Left ventricle myocardium inferior (tissue), 1 donor: Measurements from ENCODE around the gene TMEM9. TPM values are rescaled to one million over a fixed set of nuclear protein-coding genes. Genes with fewer than 3 reads are reported as not detected.

Experiments
- DNase-seq: peaks from one replicate; pipeline ENCODE4 v3.0.0-alpha.2; 2020
- H3K27ac ChIP-seq: fragments of 200-600 bp; replicated peaks from 2 replicates; pipeline ENCODE4 v1.8.0; 2021
- H3K27me3 ChIP-seq: fragments of 200-600 bp; 2 replicates; pipeline ENCODE4 v1.8.0; 2021; ENCODE audit warnings: low read depth
- H3K36me3 ChIP-seq: fragments of 200-600 bp; 2 replicates; pipeline ENCODE4 v1.8.0; 2021
- H3K4me1 ChIP-seq: fragments of 200-600 bp; 2 replicates; pipeline ENCODE4 v1.8.0; 2021
- H3K4me3 ChIP-seq: fragments of 200-600 bp; 2 replicates; pipeline ENCODE4 v1.8.0; 2021; ENCODE audit warnings: mild to moderate bottlenecking, moderate library complexity
- H3K9me3 ChIP-seq: fragments of 200-600 bp; replicated peaks from 2 replicates; pipeline ENCODE4 v1.8.0; 2021
- intact Hi-C: fragments of 100-400 bp; cut with micrococcal nuclease; formaldehyde crosslinking; loops from one replicate; pipeline ENCODE4 v1.11.0; 2022
- total RNA-seq: library from RNA; stranded (reverse); fragmentation: NEBNext Ultra II Directional; extraction: Animal tissue kit (Norgen Biotek cat#: 25700); gene quantifications from one replicate; pipeline ENCODE4 v1.2.1, GENCODE V29; 2021
- TF ChIP-seq, protein P1 (sequence below): fragments of 200-600 bp; IDR thresholded peaks from 2 replicates; pipeline ENCODE4 v1.8.0; 2021; ENCODE audit warnings: antibody characterized with exemption, mild to moderate bottlenecking, borderline replicate concordance
- donor health status: DM: no; HTN: yes; CAD: no; lungs with severe emphysema.

Gene TMEM9
- total RNA-seq, 1 donor from 2014 or later: 25.3 TPM

DNA sequence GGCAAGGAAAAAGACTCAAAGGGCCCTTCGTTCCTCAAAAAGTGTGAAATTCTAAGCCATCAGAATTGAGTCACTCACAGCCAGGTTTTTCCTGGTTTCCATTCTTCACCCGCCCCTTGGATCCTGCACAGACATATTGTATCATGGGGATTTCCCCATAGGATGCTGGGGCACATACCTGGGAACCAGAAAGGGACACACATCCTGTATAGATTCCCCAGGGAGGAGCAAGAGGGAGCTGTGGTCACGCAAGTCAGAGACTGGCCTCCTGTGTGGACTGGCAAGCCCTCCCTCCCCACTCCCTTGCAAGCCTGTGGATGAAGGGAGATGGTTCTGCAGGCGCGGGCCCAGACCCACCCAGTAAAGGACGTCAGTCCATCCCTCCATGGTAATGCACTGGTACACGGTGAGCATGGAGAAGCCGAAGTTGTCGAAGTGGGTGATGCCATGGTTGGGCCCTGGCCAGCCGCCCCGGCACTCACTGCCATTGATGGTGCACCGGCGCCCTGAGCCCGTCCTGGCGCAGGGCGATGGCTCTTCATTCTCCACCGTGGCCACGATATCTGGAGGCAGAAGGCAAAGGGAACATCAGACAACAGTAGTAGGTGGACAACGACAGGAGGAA, 65.3 kb downstream of the TMEM9 start:
- Histone ChIP-seq H3K36me3 (no peaks in the 10 kb centered on the region), H3K9me3 (no peaks in the 10 kb centered on the region), H3K27ac (no peak overlapping the region), H3K27me3 (peaks cover 37% of the 10 kb centered on the region), H3K4me3 (no peak overlapping the region), H3K4me1 (no peaks in the 10 kb centered on the region)
- no peak for DNase-seq
- intact Hi-C loops: no loop called here
- TF ChIP-seq, protein P1, sequence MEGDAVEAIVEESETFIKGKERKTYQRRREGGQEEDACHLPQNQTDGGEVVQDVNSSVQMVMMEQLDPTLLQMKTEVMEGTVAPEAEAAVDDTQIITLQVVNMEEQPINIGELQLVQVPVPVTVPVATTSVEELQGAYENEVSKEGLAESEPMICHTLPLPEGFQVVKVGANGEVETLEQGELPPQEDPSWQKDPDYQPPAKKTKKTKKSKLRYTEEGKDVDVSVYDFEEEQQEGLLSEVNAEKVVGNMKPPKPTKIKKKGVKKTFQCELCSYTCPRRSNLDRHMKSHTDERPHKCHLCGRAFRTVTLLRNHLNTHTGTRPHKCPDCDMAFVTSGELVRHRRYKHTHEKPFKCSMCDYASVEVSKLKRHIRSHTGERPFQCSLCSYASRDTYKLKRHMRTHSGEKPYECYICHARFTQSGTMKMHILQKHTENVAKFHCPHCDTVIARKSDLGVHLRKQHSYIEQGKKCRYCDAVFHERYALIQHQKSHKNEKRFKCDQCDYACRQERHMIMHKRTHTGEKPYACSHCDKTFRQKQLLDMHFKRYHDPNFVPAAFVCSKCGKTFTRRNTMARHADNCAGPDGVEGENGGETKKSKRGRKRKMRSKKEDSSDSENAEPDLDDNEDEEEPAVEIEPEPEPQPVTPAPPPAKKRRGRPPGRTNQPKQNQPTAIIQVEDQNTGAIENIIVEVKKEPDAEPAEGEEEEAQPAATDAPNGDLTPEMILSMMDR: no peak

DNA sequence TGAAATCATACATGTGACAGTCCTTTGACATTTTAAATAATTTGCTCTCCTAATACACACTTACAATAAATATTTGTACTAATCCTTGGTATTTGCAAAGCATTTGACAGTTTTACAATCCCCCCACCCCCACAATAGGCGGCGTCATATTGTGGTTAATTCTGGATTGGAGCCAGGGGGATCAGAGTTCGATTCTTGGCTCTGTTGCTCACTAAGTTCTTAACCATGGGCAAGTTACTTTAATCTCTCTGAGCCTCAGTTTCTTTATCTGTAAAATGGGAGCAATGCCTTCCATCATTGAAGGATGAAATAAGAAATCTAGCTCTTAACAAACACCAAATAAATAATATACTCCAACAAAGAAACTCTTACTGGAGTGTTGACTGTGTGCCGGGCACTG, 65.9 kb downstream of the TMEM9 start:
- Histone ChIP-seq H3K4me3 (no peak overlapping the region), H3K36me3 (no peaks in the 10 kb centered on the region), H3K9me3 (no peaks in the 10 kb centered on the region), H3K27ac (no peak overlapping the region), H3K27me3 (peaks cover 37% of the 10 kb centered on the region), H3K4me1 (no peaks in the 10 kb centered on the region)
- TF ChIP-seq, protein P1: no peak
- DNase-seq: no peak
- intact Hi-C loops: no loop called here

DNA sequence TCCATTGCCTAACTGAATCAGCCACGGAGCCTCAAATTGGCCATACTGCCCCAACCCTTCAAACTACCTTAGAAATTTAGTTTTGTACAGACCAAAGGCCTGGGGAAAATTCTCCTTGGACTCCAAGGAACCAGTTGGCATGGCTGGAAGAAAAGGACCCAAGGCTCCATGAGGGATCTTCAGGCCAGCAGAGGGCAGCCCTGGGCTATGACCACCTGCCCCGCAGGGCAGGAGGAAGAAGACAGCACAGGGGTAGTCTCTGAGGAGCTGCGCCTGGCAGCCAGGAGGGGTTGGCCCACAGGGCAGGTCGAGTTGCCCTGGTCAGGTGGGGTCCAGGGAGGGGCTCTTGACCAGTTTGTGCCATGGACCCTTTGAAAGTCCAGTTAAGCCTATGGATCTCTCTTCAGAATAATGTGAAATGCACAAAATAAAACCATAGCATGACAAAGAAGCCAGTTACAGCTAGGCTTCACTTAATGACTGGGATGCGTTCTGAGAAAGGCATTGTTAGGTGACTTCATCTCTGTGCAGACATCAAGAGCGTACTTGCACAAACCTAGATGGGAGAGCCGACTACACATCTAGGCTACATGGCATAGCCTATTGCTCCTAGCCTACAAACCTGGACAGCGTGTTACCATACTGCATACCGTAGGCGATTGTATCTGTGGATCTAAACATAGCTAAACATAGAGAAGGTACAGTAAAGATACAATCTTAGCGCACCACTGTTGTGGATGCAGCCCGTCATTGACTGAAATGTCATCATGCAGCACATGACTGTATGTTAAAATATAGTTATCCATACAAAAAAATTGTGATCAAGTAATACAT, 68.2 kb downstream of the TMEM9 start:
- intact Hi-C loops: no loop called here
- H3K36me3 ChIP-seq: no peaks in the 10 kb centered on the region
- no peaks in the 10 kb centered on the region for H3K9me3 ChIP-seq
- H3K27me3 ChIP-seq: peaks cover 37% of the 10 kb centered on the region
- no peaks in the 10 kb centered on the region for H3K4me1 ChIP-seq
- peak; percentile 34 for DNase-seq
- TF ChIP-seq, protein P1: peak; percentile 67
- no peak overlapping the region for H3K27ac ChIP-seq
- no peak overlapping the region for H3K4me3 ChIP-seq

Other genes with a start within 250 kb of the TMEM9 start
- 0.47 TPM for gene KIF21B, start 130.8 kb downstream of the TMEM9 start, total RNA-seq
- not detected for gene CACNA1S, start 42.0 kb downstream of the TMEM9 start, total RNA-seq
- gene ASCL5, start 27.3 kb downstream of the TMEM9 start, total RNA-seq: not detected
- not detected for gene IGFN1, start 36.4 kb upstream of the TMEM9 start, total RNA-seq
- gene PKP1, start 129.0 kb upstream of the TMEM9 start, total RNA-seq: 0.38 TPM
- gene TNNT2, start 223.2 kb upstream of the TMEM9 start, total RNA-seq: 8,708 TPM
- gene LAD1, start 244.8 kb upstream of the TMEM9 start, total RNA-seq: 2.0 TPM